KMS-11 (cell line): Measurements from ENCODE around the gene IQCB1.

Source experiments
- H2AFZ ChIP-seq: fragments of 200-600 bp; sonication (generic); 2 replicates; pipeline ENCODE4 v1.6.1; 2016; ENCODE audit warnings: antibody characterized with exemption, mixed run types, low read depth
- H3K27ac ChIP-seq: fragments of 200-600 bp; sonication (generic); 2 replicates; pipeline ENCODE4 v1.6.1; 2016; ENCODE audit warnings: mild to moderate bottlenecking, mixed run types
- H3K27me3 ChIP-seq: fragments of 200-600 bp; sonication (generic); 2 replicates; pipeline ENCODE4 v1.6.1; 2017; ENCODE audit warnings: mild to moderate bottlenecking, low read depth, mixed run types, moderate library complexity; ENCODE audit not compliant: insufficient read depth
- H3K36me3 ChIP-seq: fragments of 200-600 bp; sonication (generic); 2 replicates; pipeline ENCODE4 v1.6.1; 2017; ENCODE audit warnings: mild to moderate bottlenecking, mixed run types; ENCODE audit not compliant: insufficient read depth
- H3K4me1 ChIP-seq: fragments of 200-600 bp; sonication (generic); 2 replicates; pipeline ENCODE4 v1.6.1; 2016; ENCODE audit warnings: mild to moderate bottlenecking, low read depth, mixed run types; ENCODE audit not compliant: poor library complexity, severe bottlenecking
- H3K4me2 ChIP-seq: fragments of 200-600 bp; sonication (generic); 2 replicates; pipeline ENCODE4 v1.7.0; 2016; ENCODE audit warnings: mild to moderate bottlenecking, mixed run types
- H3K4me3 ChIP-seq: fragments of 200-600 bp; sonication (generic); IDR thresholded peaks from 2 replicates; pipeline ENCODE4 v1.6.1; 2017; ENCODE audit warnings: low read depth, low read length, mixed read lengths; ENCODE audit not compliant: insufficient read depth
- H3K79me2 ChIP-seq: fragments of 200-600 bp; sonication (generic); 2 replicates; pipeline ENCODE4 v1.6.1; 2016; ENCODE audit warnings: low read depth, mixed run types; ENCODE audit not compliant: insufficient read depth
- H3K9ac ChIP-seq: fragments of 200-600 bp; sonication (generic); 2 replicates; pipeline ENCODE4 v1.6.1; 2016; ENCODE audit warnings: mild to moderate bottlenecking, mixed run types
- H4K20me1 ChIP-seq: fragments of 200-600 bp; sonication (generic); 2 replicates; pipeline ENCODE4 v1.6.1; 2016; ENCODE audit warnings: mild to moderate bottlenecking, mixed run types; ENCODE audit not compliant: insufficient read depth
- CTCF ChIP-seq: fragments of 200-600 bp; sonication (generic); conservative IDR thresholded peaks from 2 replicates; pipeline ENCODE4 v1.6.1; 2017; ENCODE audit warnings: low read depth, mild to moderate bottlenecking, antibody characterized with exemption, low read length, moderate library complexity, mixed read lengths

Gene IQCB1

GRCh38 chr3:121817753-121818152 is 17.1 kb downstream of the IQCB1 start:
- Histone ChIP-seq H3K27me3 (no peaks in the 10 kb centered on the region), H3K4me3 (no peak overlapping the region), H3K36me3 (peaks cover 7% of the 10 kb centered on the region; the same call in 1 of the 2 replicates), H3K27ac (no peak overlapping the region), H3K4me2 (no peak overlapping the region), H4K20me1 (no peaks in the 10 kb centered on the region), H3K9ac (no peak overlapping the region), H3K4me1 (peaks cover 7% of the 10 kb centered on the region), H3K79me2 (peaks cover 39% of the 10 kb centered on the region), H2AFZ (no peak overlapping the region)
- TF ChIP-seq CTCF: no peak

- Histone ChIP-seq H3K27me3 (no peaks in the 10 kb centered on the region), H3K4me1 (peaks cover 58% of the 10 kb centered on the region), H3K79me2 (peaks cover 27% of the 10 kb centered on the region; the same call in 1 of the 2 replicates), H3K27ac (peak overlapping the region; percentile 25; the same call in 1 of the 2 replicates), H3K36me3 (peaks cover 5% of the 10 kb centered on the region; the same call in 1 of the 2 replicates), H3K9ac (peak overlapping the region; percentile 0; the same call in 1 of the 2 replicates), H4K20me1 (no peaks in the 10 kb centered on the region), H2AFZ (no peak overlapping the region), H3K4me3 (no peak overlapping the region), H3K4me2 (peak overlapping the region; percentile 55)
- TF ChIP-seq CTCF: no peak
Observed at GRCh38 chr3:121809249-121809648, 25.6 kb downstream of the IQCB1 start.

DNA sequence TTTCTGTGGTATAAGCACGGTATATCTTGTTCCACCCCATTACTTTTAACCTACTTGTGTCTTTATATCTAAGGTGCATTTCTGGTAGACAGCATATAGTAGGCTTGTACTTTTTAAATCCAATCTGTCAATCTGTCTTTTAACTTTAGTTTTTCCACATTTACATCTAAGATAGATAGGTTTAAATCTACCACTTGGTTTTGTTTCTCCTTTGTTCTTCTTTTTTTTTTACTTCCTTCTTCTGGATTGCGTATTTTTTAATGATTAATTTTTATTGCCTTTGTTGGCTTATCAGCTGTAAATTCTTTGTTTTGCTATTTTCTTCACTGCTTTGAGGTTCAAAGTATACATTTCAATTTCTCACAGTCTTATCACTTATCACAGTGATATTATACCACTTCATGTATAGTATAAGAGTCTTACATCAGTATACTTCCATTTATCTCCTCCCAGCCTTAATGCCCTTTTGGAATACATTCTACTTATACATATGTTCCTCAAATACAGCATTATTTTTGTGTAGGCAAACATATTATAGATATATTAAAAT is 31.0 kb downstream of the IQCB1 start:
- Histone ChIP-seq H3K79me2 (peaks cover 6% of the 10 kb centered on the region; the same call in 1 of the 2 replicates), H3K27ac (no peak overlapping the region), H3K4me1 (peaks cover 24% of the 10 kb centered on the region), H2AFZ (no peak overlapping the region), H3K4me3 (no peak overlapping the region), H3K27me3 (no peaks in the 10 kb centered on the region), H4K20me1 (no peaks in the 10 kb centered on the region), H3K4me2 (no peak overlapping the region), H3K9ac (no peak overlapping the region), H3K36me3 (peaks cover 12% of the 10 kb centered on the region; the same call in 1 of the 2 replicates)
- TF ChIP-seq CTCF: no peak

- H3K4me1 ChIP-seq: peaks cover 31% of the 10 kb centered on the region
- H3K27ac ChIP-seq: no peak overlapping the region
- TF ChIP-seq CTCF: no peak
- no peak overlapping the region for H2AFZ ChIP-seq
- no peaks in the 10 kb centered on the region for H3K27me3 ChIP-seq
- peaks cover 7% of the 10 kb centered on the region; the same call in 1 of the 2 replicates for H3K36me3 ChIP-seq
- no peak overlapping the region for H3K9ac ChIP-seq
- no peaks in the 10 kb centered on the region for H4K20me1 ChIP-seq
- H3K4me3 ChIP-seq: no peak overlapping the region
- no peak overlapping the region for H3K4me2 ChIP-seq
- no peaks in the 10 kb centered on the region for H3K79me2 ChIP-seq
Observed at GRCh38 chr3:121800906-121801305, 34.0 kb downstream of the IQCB1 start.
